GM19240 (cell line): ENCODE data around the gene EPS8L2.

Source experiments
- DNase-seq: peaks from one replicate; pipeline ENCODE4 v3.0.0; 2011; ENCODE audit warnings: low spot score; ENCODE audit not compliant: insufficient read length

EPS8L2 gene

DNA sequence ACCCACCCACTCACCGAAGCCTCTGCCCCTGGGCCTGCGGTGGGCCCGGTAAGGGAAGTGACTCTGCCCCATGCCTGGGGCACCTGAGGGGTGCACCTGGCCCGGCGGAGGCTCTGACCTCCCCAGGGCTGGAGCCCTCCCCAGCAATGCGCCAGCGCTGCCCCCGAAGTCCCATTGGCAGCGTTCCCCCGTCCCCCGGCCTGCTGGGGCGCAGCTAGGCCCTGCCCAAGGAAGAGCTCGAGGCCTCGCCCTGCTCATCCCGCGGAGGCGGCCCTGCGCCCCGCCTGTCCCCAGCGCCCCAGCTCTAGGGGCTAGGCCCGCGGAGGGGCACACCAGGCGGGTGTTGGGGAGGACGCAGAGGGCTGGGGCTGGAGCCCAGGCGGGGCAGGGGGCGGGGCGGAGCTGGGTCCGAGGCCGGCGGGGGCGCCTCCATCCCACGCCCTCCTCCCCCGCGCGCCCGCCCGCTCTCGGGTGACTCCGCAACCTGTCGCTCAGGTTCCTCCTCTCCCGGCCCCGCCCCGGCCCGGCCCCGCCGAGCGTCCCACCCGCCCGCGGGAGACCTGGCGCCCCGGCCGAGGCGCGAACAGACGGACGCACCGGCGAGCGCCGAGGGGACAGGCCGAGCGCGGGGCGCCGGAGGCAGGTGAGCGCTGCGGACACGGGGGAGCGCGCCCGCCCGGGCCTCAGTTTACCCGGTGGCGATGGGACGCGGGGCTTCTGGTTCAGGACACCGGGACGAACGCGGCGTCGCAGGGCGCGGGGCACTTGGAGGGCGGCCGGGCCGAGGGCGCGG lies at the start of gene EPS8L2:
TSS of gene EPS8L2 (plus strand) at position 586 of the 793 bp plus-strand sequence. CDS start 3,177 bp downstream, outside the sequence.
- no peak for DNase-seq

DNA sequence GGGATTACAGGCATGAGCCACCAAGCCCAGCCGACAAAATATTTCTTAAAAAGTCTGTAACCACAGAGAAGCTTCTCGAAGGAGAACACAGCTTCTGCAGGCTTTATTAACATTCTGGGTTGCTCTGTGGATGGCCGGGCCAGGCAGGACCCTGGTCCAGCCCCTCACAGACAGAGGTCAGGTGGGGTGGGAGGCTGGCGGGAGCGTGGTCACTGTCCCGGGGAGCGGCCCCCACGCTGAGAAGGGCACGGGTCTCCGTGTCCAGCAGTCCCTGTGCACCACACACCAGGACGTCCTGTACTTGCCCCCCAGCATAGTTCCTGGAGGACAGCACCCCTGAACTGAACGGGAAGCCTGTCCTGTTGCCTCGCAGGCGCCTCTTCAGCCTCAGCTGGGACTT lies 49.6 kb upstream of the EPS8L2 start:
- no peak for DNase-seq

DNA sequence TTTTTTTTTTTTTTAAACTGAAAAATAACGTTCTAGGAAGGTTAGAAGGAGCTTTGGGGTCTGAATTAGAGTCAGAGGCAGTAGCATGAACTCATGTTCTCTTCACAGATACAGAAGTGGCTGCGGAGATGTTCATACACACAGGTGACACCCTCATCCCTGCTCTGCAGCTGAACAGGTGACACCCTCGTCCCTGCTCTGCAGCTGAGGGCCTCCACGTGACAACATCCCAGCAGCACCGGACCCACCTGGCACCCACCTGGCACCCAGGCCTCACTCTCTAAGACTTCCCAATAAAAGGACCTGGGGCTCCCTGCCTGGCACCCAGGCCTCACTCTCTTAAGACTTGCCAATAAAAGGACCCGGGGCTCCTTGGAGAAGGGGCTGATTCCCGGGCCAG lies 49.2 kb upstream of the EPS8L2 start:
- no peak for DNase-seq

DNA sequence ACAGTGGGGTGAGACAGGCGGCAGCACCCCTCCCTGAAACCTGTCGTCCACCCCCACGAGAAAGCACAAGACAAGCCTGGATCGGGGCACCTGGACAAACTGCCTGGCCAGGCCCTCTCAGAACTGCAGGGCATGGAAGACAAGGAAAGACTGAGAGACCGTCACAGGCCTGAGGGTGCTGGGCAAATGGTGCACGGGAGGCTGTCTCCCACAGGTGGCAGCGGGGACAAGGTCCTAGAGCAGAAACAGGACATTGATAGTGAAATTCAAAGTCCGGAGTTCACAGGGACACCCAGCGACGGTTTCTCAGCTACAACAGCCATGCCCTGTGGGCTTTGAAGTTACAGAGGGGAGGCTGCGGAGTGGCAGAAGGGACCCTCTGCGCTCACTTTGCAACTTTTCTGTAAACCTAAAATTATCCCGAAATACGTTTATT lies 48.3 kb upstream of the EPS8L2 start:
- no peak for DNase-seq

DNA sequence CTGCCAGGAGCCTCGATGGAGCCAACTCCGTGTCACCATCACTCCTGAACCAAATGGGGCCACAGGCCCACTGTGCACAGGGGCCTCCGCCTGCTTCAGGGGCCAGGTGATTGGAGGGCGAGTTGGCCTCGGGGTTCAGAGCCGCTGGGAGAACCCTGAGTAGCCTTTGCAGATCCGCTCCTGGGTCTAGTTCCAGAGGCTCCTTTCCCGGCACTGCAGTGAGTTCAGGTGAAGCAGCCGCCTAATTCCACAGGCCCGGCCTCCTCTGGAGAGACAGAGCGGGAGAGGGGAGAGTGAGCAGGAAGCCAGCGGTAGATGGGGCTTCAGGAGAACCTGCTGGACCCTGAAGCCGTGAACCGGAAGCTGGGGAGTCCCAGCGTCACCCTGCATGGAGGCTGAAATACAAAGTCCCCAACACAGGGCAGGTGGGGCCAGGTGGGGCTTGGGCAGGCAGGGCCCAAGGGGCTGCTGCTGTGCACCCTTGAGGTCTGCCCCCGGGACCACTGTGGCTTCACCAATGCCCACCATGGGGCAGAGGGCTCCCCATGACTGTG lies 46.4 kb upstream of the EPS8L2 start:
- DNase-seq = no peak

DNA sequence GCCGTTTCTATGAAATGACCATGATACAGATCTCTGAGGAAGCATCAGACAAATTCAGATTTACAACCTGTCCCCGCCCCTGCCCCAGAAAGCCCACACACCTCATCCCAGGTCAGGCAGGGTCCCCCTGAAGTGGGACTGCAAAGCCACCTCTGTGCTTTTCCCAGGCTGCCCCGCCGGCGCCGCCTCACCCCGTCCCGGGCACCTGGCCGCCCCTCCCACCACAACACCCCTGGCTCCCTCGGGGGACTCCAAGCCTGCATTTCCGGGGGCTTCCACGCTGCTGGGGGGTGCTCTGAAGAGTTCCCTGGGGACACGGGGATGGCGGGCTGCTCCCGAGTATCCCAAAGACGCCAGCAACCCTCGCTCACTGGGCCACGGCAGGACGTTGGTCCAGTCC lies 45.8 kb upstream of the EPS8L2 start:
- no peak for DNase-seq

DNA sequence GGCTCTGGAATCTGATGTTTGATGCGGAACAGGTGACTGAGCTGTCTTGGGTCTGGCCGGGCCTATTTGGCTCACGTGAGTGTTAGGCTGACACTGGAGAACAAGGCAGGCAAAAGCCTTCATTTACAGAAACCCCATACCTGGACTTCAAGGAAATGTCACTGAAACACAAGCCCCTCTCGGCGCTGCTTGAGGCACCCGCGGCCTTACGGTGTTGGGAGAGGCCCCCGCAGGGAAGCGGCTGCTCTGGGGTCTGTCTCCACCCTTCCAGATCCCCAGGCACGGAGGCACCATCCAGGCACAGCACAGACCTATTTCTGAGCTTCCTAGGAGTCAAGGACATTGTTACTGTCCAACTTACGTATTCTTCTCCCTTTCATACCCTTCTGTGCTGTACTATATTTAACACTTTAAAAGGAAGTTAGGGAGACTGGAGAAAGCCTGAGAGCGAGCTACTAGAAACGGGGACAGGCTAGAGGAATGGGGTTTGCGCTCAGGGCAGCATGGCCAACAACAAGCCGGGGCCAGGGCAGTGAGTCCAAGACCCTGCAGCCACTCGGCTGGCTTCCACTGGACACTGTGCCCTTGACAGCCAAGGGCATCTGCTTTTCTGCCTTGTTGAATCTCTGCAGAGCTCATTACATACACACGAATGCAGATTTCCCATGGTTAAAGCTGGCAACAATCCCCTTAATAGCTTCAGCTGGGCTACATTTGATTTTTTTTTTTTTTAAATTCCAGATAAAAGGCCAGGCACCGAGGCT lies 45.2 kb upstream of the EPS8L2 start:
- no peak for DNase-seq

DNA sequence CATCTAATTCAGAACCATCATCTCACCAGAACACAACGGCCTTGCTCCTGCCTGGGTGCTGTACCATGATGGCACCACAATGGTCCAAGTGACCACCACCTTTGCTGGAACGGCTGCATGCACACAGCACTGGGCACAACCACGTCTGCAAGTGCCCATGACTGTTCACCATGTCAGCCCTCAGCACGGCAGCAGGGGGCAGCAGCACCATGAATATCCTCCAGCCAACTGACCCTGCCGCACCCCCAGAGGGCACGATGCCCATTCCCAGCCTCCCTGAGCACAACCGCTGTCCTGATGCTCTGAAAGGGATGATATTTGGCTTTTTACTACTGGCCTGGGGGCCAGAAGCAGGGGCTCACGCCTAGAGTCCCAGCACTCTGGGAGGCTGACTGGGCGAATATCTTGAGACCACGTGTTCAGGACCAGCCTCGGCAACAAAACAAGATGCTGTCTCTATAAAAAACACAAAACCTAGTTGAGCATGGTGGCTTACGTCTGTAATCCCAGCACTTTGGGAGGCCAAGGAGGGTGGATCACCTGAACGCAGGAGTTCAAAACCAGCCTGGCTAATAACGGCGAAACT lies 43.2 kb upstream of the EPS8L2 start:
- peak; percentile 69 for DNase-seq

DNA sequence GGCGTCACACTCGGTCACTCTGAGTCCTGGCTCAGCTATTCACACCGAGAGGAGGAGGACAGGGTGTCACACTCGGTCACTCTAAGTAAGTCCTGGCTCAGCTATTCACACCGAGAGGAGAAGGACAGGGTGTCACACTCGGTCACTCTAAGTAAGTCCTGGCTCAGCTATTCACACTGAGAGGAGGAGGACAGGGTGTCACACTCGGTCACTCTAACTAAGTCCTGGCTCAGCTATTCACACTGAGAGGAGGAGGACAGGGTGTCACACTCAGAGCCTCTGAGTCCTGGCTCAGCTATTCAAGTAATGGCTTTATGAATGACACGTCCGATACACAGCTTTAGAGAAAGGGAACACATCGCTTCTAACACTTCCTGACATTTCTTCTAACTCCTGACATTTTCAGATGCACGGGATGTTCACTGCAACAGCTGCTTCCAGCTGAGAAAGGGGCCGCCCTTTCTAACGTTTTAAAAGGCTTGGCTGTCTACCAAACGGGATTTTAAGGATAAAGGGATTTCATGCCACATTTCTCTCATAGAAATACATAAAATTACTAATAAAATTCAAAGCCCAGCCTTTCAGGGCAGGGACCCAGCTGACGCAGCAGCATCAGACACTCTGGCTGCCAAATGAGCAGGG lies 40.8 kb upstream of the EPS8L2 start:
- no peak for DNase-seq

DNA sequence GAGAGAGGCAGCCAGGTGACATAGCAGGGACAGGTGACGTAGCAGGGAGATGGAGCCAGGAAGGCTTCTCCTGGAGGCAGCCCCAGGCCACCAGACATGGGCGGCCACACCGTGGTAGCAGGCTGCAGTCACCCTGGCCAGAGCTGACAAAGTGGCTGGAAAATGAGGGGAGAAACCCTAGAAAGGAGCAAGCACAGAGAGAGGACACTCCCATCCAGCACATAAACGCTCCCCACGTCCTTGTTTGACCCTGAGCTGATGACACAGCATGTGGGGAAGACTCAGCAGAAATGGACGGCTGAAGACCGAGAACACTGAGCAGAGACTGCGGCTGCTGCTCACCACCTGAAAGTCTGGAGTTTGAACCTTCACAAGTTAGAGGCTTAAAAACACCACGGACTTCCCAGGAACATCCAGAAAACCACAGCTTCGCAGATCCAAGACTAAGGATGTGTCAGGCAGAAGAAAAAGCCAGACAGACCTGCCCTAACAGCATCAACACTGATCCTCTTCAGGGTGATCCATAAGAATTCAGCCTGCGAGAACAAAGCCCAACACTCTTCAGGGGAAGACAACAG lies 40.2 kb upstream of the EPS8L2 start:
- DNase-seq = no peak

DNA sequence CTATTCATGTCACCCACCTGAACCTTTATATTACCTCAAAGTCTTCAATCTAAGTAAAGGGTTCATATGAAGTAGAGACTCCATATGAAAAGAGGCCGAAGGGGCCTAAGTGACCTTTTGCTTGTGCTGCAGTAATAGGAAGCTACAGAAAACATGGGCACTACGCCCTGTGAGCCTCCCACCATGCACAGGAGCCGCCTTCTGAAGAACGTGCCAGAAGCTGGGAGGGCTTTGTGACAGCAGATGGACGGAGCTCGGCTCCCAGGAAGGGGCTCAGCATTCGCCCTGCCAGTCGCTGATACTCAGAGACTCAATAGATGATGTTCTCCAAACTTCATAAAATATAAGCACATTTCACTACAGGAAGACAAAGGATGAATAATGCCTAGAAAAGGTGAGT lies 32.2 kb upstream of the EPS8L2 start:
- no peak for DNase-seq

DNA sequence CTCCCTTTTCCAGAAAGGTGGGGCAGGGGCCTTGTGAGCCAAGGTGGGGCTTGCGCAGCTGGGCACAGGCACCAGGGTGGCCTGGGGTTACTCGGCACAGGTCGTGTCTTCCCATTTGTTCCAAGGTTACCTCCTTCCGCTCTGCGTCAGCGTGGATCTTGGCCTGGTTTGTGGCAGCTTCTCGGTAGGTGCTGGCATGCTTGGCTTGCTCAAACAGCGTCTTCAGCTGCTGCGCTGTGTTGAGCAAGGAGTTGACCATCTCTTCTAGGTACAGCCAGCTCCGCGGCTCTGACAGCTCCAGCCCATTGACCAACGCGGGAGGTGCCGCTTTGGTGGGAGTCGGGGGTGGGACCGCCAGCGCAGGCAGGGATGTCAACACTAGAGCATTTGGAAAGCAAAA lies 31.6 kb upstream of the EPS8L2 start:
- DNase-seq = no peak

DNA sequence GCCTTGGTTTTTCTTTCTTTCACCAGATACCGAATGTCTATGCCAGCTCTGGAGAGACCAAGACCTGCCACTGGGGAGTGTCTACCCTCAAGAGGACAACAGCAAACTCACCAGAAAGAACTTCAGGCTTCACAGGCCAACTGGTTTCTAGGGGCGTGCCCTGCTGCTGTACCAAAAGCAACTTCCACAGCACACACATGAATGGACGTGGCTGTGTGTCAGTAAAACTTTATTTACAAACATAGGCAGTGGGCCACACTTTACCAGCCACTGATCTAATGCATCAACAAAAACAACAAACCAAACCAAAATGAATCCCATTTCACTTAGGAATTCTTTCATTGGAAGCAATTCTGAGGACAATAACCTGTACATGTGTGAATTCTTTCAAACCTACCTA lies 27.7 kb upstream of the EPS8L2 start:
- no peak for DNase-seq

DNA sequence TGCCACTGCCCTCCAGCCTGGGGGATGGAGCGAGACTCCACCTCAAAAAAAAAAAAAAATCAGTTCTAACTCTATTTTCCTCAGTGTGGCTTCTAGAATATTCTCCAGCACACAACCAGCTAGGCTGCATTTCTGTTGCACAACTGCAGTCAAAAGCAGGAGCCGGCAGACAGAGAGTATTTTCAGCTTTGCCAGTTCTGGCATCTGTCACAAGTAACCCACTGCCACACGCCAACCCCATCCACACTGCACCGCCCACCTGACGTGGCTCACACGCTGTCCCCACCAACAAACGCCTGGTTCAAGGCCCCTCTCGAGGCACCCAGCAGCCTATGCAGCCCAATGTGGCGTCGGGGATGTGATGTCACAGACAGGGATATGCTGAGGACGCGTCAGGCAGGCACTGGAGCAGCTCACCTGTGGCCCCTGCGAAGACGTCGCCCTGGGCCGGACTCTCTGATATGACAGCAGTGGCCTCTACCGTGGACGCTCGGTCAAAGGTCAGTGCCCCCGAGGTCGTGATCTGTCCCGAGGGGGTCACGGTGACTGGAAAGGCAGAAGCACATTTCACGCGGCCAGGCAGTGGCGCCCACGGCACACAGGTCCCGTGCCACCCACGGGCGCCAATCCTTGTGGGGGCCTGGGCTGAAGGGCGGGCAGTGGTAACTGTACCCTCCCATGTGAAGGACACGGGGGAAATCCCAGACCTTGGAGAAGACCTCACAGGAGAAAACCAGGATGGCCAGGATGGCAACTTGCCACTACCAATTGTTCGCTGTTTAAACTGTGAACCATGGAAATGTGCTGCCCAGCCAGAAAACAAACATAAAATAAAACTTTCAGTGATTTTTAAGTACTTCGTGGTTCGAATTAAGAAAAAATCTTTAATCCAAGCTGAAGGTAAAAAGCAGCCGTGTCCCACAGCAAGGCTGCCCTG lies 26.5 kb upstream of the EPS8L2 start:
- DNase-seq = no peak

DNA sequence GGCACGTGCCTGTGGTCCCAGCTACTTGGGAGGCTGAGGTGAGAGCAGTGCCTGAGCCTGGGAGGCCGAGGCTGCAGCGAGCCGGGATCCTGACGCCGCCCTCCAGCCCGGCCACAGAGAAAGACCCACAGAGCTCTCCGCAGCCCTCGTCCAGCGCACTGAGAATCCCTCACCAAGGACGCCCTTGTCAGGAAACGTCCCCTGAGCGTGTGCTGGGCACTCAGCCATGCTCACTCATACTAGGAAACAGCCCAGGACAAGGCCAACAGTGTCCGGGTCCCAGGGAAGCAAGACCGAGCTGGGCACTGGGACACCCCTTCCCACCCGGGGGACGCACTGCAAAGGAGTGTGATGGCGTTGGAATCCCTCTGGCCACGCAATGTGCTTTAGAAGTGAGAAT lies 25.6 kb upstream of the EPS8L2 start:
- DNase-seq = no peak

DNA sequence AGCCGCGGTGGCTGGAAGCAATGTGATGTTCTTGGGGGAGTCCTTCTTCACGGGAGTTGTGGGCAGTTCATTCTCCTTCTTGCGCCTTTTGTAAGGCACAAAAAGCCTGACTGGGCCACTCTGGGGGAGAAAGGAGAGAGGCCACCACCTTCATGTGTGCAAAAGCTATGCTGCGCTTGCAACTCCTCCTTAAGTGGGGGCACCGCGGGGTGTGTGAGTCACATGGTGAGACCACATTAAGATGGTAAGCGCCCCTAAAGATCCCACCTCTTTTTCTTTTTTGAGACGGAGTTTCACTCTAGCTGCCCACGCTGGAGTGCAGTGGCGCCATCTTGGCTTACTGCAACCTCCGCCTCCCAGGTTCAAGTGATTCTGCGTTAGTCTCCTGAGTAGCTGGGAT lies 25.1 kb upstream of the EPS8L2 start:
- no peak for DNase-seq

DNA sequence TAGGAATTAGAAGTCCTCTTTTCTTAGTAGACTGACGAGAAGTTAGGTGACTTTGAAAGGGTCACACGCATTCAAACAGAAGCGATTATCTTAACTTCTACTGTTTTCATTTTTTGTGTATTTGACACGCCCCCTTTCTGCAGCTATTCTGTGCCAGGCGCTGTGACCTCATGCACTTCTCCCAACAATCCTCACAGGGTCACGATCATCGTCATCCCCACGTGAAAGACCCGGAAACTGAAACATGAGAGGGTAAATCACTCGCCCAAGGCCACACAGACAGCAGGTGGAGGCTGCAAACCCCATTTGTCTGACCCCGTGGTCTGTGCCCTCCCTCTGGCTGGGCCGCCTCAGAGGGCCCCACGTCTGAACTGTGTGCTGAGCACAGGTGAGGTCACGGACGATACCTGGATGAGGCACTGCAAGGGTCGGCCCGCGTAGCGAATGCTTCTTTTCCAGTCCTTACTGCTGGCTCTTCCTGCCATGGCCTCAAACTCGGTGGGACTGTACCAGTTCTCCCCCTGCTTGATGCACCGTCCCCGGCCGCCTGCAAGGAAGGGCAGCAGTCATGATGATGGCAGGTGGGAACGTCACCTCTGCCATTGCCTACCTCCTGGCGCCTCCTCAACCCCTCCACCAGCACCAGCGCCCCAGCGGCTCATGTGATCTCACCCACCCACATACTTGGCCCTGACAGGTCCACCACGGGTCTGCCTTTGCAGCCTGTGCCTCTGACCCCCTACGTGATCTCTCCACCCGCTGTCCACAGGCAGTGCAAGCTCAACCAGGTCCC lies 19.4 kb upstream of the EPS8L2 start:
- DNase-seq = no peak

DNA sequence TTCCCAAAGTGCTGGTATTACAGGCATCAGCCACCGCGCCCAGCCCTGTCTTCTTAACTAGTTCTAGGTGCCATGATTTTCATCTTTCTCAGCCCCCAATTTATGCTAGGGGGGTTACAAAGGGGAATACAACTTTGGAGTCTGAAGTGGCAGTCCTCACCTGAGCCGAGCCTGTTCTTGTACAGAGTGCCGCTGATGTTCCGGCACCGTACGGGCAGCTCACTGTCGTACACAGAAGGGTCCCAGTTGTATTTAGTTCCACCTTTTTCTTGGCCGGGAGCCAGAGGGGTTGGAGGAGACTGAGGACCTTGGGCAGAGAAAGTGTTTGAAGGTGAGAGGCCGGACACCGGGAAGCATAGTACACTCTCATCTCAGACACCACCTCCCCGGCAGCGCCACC lies 18.3 kb upstream of the EPS8L2 start:
- no peak for DNase-seq

DNA sequence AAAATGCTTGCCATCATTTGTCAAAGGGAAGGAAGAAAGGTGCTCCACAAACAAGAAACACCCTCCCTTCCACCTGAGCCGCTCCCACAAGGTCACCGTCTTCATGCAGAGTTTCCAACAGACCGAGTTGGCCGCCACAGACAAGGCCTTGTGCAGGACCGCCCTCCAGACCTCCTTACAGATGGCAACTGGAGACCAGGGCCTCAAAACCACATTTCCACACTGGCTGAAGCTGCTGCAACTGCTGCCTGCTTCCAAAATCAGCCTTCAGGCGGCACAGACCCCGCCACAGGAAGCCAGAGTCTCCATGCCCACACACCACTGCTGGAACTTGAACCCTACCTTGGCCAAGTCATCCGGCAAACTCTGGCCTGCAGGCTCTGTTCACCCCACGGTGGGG lies 17.4 kb upstream of the EPS8L2 start:
- DNase-seq = no peak
